IPS-20b (cell line): ENCODE results near the gene NCBP3.
"Not testable (repeated sequence)": the region's sequence is repeated elsewhere in the genome, so short reads cannot be mapped to it uniquely, and the experiment has no call there.

ENCODE experiments used
- H3K27ac ChIP-seq: one replicate; pipeline ENCODE4 v1.5.1; 2013; ENCODE audit warnings: low read length
- H3K27me3 ChIP-seq: 2 replicates; pipeline ENCODE4 v1.6.1; 2013; ENCODE audit warnings: mild to moderate bottlenecking, low read length, inconsistent platforms; ENCODE audit not compliant: insufficient read depth
- H3K36me3 ChIP-seq: 2 replicates; pipeline ENCODE4 v1.6.1; 2013; ENCODE audit warnings: low read depth, mild to moderate bottlenecking, inconsistent platforms, low read length, moderate library complexity; ENCODE audit not compliant: insufficient read depth
- H3K4me1 ChIP-seq: 2 replicates; pipeline ENCODE4 v1.6.1; 2013; ENCODE audit warnings: mild to moderate bottlenecking, control low read depth, inconsistent platforms, low read length, moderate library complexity; ENCODE audit not compliant: insufficient read depth
- H3K4me3 ChIP-seq: 2 replicates; pipeline ENCODE4 v1.5.1; 2013; ENCODE audit warnings: mild to moderate bottlenecking, low read length, inconsistent platforms
- H3K9ac ChIP-seq: 2 replicates; pipeline ENCODE4 v1.6.1; 2013; ENCODE audit warnings: low read depth, mild to moderate bottlenecking, inconsistent platforms, low read length, moderate library complexity
- H3K9me3 ChIP-seq: 2 replicates; pipeline ENCODE4 v1.6.1; 2013; ENCODE audit warnings: mild to moderate bottlenecking, low read depth, low read length, inconsistent platforms; ENCODE audit not compliant: insufficient read depth

Gene NCBP3

DNA sequence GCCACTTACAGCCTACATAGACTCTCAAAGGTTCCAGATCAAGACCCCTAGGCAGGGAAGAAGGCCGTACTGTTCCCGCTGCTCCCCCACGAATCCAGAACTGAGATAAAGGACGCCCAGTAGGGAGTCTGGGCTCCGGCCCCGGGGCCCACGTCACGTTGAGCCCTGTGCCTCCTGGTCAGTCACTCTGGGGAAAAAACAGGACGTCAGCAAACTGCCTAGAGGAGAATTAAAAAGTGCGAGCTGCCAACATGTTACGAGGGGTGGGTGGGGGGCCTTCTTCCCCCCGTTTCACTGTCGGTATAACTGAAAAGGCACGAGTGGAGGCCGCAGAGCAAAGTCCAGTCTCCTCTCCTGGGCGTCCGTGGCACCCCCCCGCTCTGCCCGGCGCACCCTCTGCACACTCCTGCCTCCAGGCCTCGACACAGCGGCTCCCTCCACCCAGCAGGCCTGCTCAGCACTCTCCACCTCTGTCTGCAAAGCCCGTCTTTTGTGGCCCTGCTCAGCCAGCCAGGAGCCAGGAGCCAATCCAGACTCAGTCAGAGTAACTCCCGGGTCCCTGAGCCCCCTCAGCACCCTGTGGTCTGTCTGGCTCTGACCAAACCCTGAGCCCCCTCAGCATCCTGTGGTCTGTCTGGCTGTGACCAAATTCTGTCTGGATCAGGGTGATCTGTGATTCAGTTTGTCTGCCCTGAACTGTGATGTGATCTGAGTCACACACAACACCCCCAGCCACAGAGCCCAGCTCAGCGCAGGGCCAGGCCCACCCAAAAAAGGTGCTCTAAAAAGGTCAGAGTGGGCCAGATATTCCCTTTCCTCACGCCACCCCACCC, 51.3 kb downstream of the NCBP3 start:
- Histone ChIP-seq H3K36me3 (no peaks in the 10 kb centered on the region), H3K27me3 (no peaks in the 10 kb centered on the region), H3K9me3 (no peaks in the 10 kb centered on the region), H3K4me1 (no peaks in the 10 kb centered on the region), H3K4me3 (no peak overlapping the region), H3K9ac (no peak overlapping the region), H3K27ac (no peak overlapping the region)

DNA sequence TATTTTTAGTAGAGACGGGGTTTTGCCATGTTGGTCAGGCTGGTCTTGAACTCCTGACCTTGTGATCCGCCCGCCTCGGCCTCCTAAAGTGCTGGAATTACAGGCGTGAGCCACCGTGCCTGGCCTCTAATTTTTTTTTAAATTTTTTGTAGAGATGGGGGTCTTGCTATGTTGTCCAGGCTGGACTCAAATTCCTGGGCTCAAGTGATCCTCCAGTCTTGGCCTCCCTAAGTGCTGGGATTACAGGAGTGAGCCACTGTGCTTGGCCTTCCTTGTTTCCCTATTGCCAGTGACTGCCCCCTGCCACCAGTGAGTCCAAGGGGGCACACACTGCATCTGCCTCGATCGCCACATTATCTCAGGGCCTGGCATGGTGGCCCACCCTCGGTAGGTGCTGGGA, 51.9 kb downstream of the NCBP3 start:
- not testable (repeated sequence) for H3K9me3 ChIP-seq, H3K36me3 ChIP-seq, H3K27me3 ChIP-seq, H3K27ac ChIP-seq, H3K4me3 ChIP-seq, H3K4me1 ChIP-seq, H3K9ac ChIP-seq

DNA sequence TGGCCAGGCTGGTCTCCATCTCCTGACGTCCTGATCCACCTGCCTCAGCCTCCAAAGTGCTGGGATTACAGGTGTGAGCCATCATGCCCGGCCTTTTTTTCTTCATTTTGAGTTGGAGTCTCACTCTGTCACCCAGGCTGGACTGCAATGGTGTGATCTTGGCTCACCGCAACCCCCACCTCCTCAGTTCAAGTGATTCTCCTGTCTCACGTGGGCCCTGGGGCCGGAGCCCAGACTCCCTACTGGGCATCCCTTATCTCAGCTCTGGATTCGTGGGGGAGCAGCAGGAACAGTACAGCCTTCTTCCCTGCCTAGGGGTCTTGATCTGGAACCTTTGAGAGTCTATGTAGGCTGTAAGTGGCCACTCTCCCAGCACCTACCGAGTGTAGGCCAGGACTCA, 52.8 kb downstream of the NCBP3 start:
- not testable (repeated sequence) for H3K27me3 ChIP-seq, H3K36me3 ChIP-seq, H3K4me1 ChIP-seq, H3K27ac ChIP-seq, H3K9ac ChIP-seq, H3K9me3 ChIP-seq, H3K4me3 ChIP-seq

DNA sequence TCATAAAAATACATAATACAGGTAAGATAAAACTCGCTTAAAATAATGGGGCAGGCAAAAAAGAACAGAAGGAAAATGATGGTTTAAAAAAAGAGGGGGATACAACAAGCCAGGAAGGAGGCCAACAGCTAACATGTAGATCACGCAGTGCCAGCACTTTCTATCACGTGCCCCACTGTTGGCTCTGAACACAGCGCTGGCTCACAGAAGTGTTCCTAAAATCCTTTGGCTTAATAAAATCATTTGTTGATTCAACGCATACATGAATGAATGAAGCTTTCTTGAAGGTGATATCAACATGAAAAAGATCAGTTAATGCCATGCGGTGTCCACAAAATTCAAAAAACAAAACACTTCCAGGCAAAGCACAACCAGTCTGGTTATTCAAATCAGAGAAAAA, 53.6 kb downstream of the NCBP3 start:
- no peaks in the 10 kb centered on the region for H3K36me3 ChIP-seq
- no peaks in the 10 kb centered on the region for H3K4me1 ChIP-seq
- H3K4me3 ChIP-seq, result no peak overlapping the region
- no peak overlapping the region for H3K9ac ChIP-seq
- no peaks in the 10 kb centered on the region for H3K9me3 ChIP-seq
- no peaks in the 10 kb centered on the region for H3K27me3 ChIP-seq
- no peak overlapping the region for H3K27ac ChIP-seq

DNA sequence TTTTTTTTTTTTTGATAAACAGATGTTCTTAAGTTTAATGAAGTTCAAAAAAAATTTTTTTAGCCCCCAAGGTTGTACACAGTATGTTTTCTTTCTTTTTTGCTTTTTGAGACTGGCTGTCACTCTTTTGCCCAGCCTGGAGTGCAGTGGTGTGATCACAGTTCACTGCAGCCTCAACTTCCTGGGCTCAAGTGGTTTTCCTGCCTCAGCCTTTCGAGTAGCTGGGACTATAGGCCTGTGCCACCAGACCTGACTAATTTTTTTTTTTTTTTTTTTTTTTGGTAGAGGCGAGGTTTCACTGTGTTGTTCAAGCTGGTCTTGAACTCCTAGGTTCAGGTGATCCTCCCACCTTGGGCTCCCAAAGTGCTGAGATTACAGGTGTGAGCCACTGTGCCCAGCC, 57.8 kb downstream of the NCBP3 start:
- no peak overlapping the region for H3K27ac ChIP-seq
- no peak overlapping the region for H3K9ac ChIP-seq

DNA sequence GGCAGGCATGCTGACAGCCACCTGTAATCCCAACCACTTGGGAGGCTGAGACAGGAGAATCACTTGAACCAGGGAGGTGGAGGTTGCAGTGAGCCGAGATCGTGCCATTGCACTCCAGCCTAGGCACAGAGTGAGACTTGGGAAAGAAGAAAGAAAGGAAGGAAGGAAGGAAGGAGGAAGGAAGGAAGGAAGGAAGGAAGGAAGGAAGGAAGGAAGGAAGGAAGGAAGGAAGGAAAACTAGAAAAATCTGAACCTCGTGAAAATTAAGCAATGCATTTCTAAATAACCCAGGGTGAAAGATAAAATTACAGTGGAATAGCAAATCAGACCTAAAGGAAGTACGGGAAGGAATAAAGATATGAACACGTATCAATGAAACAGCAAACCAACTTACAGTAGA, 60.7 kb downstream of the NCBP3 start:
- not testable (repeated sequence) for H3K4me1 ChIP-seq, H3K27ac ChIP-seq, H3K4me3 ChIP-seq, H3K9ac ChIP-seq, H3K9me3 ChIP-seq, H3K27me3 ChIP-seq, H3K36me3 ChIP-seq

More for the DNA sequence above, 57.8 kb downstream of the NCBP3 start:
- H3K9me3 ChIP-seq, result no peaks in the 10 kb centered on the region
- no peaks in the 10 kb centered on the region for H3K36me3 ChIP-seq
- H3K4me1 ChIP-seq, result no peaks in the 10 kb centered on the region
- H3K27me3 ChIP-seq, result no peaks in the 10 kb centered on the region
- H3K4me3 ChIP-seq, result no peak overlapping the region

DNA sequence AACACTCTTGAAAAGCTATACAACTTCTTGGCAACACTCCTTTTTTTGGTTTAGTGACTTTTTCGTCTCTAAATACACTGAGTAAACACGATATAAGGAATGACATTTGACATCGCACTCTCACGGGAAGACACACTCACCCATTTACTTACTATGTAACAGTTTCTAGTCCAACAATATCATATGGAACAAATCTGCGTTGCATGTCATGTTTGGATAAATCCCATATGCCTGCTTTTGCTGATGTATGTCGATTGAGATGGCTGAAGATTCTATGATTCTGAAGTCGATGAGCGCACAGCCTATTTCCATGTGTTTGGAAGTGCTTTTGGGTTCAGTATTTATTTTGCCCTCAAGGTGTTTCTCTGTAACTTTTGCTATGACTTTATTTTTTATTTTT, 63.3 kb downstream of the NCBP3 start:
- H3K27me3 ChIP-seq, result no peaks in the 10 kb centered on the region
- no peaks in the 10 kb centered on the region for H3K9me3 ChIP-seq
- H3K9ac ChIP-seq, result no peak overlapping the region
- H3K4me1 ChIP-seq, result no peaks in the 10 kb centered on the region
- no peak overlapping the region for H3K4me3 ChIP-seq
- no peaks in the 10 kb centered on the region for H3K36me3 ChIP-seq
- no peak overlapping the region for H3K27ac ChIP-seq

DNA sequence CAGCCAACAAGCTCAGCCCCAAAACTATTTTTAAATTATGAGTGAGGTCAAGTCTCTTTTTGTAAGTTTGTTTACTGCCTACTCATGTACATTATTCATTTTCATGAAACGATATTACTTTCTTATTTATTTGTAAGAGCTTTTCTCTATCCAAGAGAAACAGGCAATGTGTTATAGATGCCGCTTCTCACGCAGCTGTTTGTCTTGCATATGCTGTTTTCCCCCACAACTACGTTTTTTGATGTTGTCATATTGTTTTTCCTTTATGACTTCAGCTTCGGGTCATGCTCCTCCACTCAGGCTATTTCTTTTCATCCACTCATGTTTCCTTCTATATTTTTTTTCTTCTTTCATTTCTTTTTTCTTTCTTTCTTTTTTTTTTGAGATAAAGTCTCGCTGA, 65.1 kb downstream of the NCBP3 start:
- H3K36me3 ChIP-seq, result no peaks in the 10 kb centered on the region
- no peaks in the 10 kb centered on the region for H3K4me1 ChIP-seq
- no peak overlapping the region for H3K4me3 ChIP-seq
- no peak overlapping the region for H3K27ac ChIP-seq
- H3K27me3 ChIP-seq, result no peaks in the 10 kb centered on the region
- H3K9me3 ChIP-seq, result no peaks in the 10 kb centered on the region
- H3K9ac ChIP-seq, result no peak overlapping the region

DNA sequence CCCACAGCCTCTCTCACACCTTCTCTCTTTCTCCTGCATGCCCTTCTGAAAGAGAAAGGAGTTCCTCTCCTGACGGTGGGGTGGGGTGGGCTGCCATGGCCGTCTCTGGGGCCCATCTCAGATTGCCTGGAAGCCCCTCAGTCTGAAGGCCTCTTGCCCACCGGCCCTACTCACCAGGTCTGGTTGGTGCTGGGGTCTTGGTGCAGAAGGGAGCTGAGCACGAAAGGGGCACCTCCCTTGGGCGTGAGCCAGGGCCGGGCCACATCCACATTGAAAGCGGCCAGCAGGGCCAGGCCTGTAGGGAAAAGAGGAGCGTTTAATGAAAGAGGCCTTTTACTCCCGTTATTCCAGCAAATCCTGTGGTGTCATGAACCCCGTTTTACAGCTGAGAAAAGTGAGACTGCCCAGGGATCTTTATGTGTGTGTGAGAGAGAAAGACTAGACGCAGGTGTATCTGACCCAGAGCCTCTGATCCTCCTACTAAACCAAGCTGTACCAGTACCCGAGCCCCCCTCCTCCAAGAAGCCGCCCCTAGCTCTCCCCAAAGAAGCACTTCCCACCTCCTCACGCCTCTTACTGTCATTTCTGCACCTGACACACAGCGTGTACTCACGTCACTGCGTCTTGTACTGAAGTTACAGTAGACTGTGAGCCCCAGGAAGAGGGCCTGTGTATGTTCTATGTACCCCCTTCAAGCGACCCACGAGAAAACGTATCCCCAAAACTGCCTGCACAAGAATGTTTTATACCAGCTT, 68.5 kb downstream of the NCBP3 start:
- Histone ChIP-seq H3K27ac (no peak overlapping the region), H3K4me1 (no peaks in the 10 kb centered on the region), H3K36me3 (no peaks in the 10 kb centered on the region), H3K4me3 (no peak overlapping the region), H3K9me3 (no peaks in the 10 kb centered on the region), H3K9ac (no peak overlapping the region), H3K27me3 (no peaks in the 10 kb centered on the region)

DNA sequence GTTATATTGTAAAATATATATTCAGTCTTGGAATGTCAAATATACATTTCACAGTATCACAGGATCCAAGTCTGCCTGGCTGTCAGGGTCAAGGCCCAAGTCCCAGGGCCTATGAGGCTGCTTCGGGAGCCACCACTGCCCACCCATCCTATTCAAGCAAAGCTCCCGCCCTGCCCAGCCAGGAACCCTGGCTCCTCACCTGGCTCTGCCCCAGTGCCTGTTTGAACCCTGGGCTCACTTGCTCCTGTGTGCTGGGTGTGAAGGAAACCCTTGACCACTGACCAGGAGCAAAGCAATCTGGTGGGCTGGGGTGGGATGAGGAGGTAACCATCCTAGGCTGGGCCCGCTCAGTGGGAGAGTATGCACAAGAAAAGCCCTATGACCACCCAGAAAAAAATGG, 72.1 kb downstream of the NCBP3 start:
- no peaks in the 10 kb centered on the region for H3K4me1 ChIP-seq
- no peaks in the 10 kb centered on the region for H3K36me3 ChIP-seq
- no peaks in the 10 kb centered on the region for H3K27me3 ChIP-seq
- no peak overlapping the region for H3K27ac ChIP-seq
- no peak overlapping the region for H3K9ac ChIP-seq
- H3K4me3 ChIP-seq, result no peak overlapping the region
- H3K9me3 ChIP-seq, result no peaks in the 10 kb centered on the region

DNA sequence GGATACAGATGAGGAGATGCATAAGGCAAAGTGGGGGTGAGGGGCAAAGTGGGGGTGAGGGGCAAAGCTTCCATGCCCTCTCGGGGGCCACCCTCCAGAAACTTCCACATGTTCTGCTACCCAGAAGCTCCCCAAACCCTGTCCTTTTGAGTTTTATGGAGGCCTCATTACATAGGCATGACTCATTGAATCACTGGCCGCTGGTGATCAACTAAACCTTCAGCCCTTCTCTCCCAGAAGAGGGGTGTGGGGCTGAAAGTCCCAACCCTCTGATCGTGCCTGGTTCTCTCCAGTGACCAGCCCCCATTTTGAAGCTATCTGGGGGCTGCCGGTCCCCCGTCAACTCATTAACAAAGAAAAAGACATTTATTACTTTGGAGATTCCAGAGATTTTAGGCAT, 72.5 kb downstream of the NCBP3 start:
- Histone ChIP-seq H3K27ac (no peak overlapping the region), H3K9me3 (no peaks in the 10 kb centered on the region), H3K4me1 (no peaks in the 10 kb centered on the region), H3K4me3 (no peak overlapping the region), H3K36me3 (no peaks in the 10 kb centered on the region), H3K27me3 (no peaks in the 10 kb centered on the region), H3K9ac (no peak overlapping the region)

DNA sequence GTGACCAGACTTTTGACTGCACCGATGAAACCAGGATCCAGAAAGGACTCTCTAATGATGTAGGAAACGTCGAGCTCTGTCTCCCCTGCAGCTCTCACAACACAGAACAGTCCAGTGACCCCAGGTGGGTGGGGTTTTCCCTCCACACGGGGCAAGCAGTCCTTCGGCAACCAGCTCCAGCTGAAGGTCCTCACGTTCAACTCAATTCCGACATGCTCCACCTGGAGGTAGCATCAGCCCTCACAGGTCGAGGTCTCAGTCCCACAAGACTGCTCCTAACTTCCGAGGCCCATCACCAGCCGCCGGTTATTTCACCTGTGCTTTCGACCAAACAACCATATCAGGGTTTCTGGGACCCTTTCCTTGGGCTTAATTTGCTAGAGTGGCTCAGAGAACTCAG, 73.3 kb downstream of the NCBP3 start:
- Histone ChIP-seq H3K9ac (no peak overlapping the region), H3K27ac (no peak overlapping the region), H3K4me3 (no peak overlapping the region), H3K36me3 (no peaks in the 10 kb centered on the region), H3K9me3 (no peaks in the 10 kb centered on the region), H3K27me3 (no peaks in the 10 kb centered on the region), H3K4me1 (no peaks in the 10 kb centered on the region)
